VCaP (cell line): ENCODE data around the gene CLBA1.
A peak's percentile ranks its signal among the peaks of the same experiment; 100 is the strongest.

Experiments
- H3K27ac ChIP-seq: fragments of 450-650 bp; 2 replicates; pipeline ENCODE4 v1.5.1; 2017
- CTCF ChIP-seq: fragments of 450-650 bp; conservative IDR thresholded peaks from 2 replicates; pipeline ENCODE4 v1.5.1; 2017; ENCODE audit warnings: mild to moderate bottlenecking, moderate library complexity

Gene CLBA1

GRCh38 chr14:104976198-104977007, 9.2 kb upstream of the CLBA1 start:
- TF ChIP-seq CTCF = peak; percentile 94
- H3K27ac ChIP-seq = peak overlapping the region; percentile 25; the same call in 1 of the 2 replicates

- no peak for TF ChIP-seq CTCF
- H3K27ac ChIP-seq = peak overlapping the region; percentile 66
Observed at GRCh38 chr14:104977008-104977680, 8.4 kb upstream of the CLBA1 start.

- peak within 1 kb of the TSS; percentile 67 for H3K27ac ChIP-seq
Observed at GRCh38 chr14:104977681-104978653, 7.6 kb upstream of the CLBA1 start, which contains the start of gene AHNAK2. Gene AHNAK2, minus strand, starts transcription at chr14:104978374. Its CDS starts 137 bp downstream, at chr14:104978237.

GRCh38 chr14:104978746-104979691, 6.6 kb upstream of the CLBA1 start:
- TF ChIP-seq CTCF = no peak
- peak overlapping the region; percentile 67 for H3K27ac ChIP-seq

More at GRCh38 chr14:104977681-104978653, 7.6 kb upstream of the CLBA1 start, which contains the start of gene AHNAK2:
- no peak for TF ChIP-seq CTCF

- H3K27ac ChIP-seq = peak overlapping the region; percentile 67
- no peak for TF ChIP-seq CTCF
Observed at GRCh38 chr14:104979758-104980610, 5.6 kb upstream of the CLBA1 start.
